NCI-H2171 treated with DMSO at 0.1 percent for 48 hours (cell line): ENCODE measurements around the gene EPB41L3.

ENCODE experiments used
- DNase-seq: peaks from one replicate; lab custom pipeline; 2025; lab: John Stamatoyannopoulos, UW

EPB41L3 gene

DNA sequence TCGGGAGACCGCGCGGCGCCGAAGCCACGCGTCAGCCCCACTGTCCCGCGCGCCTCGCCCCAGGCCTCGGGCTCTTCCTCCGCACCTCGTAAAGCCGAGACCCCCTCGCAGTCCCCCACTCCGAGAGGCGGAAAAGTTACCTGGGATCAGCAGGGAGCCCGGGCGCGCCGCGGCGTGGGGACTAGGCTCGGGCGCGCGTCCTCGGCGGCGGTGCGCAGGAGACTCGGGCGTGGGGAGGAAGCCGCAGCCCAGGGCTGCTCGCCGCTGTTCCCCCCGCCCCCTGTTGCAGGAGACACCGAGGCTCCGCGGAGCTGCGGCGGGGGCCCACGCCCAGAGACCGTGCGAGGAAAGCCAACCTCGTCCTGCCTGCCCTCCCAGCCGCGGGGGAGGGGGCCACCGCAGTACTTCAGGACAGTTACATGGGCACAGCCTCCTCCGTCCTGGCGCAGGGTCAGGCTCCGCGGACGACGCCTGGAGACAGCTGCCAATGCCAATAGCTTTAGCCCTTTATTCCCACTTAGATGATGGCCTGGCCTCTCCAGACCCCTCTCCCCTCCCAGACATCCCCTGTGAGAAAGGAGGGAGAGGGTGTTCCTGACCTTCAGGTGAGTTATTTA is at the start of gene EPB41L3:
Gene EPB41L3 (minus strand): TSS at position 225 of the 617 bp plus-strand sequence. CDS start 54,814 bp downstream, outside the sequence.
- peak; percentile 58 for DNase-seq

DNA sequence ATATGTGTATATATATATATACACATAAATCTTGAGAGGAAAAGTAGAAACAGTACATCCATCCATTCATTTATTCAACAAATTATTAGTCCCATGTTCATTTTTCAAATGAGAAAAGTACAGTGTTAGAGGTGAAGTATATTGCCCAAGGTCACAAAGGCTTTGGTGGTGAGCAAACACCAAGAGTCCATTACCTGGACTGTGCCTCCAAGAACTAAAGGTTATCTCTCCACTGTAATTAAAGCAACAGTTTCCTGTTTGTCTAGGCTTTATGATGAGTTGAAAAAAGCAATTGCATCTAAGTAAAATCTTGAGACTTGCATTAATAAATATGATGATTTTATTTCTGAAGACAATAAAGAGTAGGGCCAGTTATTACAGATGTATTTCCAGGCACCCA is 44.7 kb upstream of the EPB41L3 start:
- no peak for DNase-seq

DNA sequence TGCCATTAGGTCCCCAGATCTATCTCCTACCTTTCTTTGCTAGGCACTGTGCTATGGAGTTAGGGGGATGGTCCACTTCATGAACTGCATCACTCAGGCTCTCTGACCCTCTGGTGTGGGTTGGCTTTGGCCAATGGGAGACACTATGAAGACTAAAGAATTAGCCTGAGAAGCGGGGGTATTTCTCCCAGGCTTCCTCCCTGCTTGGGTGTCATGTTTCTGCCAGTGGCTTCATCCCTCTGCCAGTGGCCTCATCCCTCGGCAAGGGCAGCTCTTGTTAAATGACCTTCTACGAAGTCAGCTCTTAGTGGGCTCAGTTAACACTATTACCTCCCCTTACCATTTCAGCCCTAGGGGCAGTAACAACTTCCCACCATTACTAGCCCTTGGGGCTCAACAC is 41.9 kb upstream of the EPB41L3 start:
- no peak for DNase-seq

GRCh38 chr18:5584746-5585417 is 41.1 kb upstream of the EPB41L3 start:
- DNase-seq, result no peak

- DNase-seq, result no peak
Observed at GRCh38 chr18:5582849-5583681, 39.3 kb upstream of the EPB41L3 start.

GRCh38 chr18:5582076-5582475 is 38.3 kb upstream of the EPB41L3 start:
- peak; percentile 9 for DNase-seq

DNA sequence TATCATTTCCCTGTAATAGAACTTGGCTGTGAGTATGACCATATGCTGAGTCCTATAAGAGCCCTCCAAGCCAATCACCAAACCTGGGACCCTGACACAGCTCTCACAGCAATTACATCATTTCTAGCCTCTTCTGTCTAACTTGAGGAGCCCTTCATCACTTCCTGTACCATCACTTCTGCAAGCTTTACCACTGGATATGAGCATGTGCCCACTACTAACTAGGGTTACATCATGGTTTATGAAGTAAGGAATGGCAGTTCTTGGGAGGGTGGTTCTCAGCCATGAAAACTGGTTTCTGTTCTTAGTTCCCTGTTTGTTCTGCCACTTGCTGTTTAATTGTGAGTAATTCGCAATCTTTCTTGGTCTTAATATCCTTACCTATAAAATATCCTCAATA is 31.0 kb upstream of the EPB41L3 start:
- DNase-seq, result no peak

GRCh38 chr18:5571666-5572065 is 27.9 kb upstream of the EPB41L3 start:
- DNase-seq, result no peak

DNA sequence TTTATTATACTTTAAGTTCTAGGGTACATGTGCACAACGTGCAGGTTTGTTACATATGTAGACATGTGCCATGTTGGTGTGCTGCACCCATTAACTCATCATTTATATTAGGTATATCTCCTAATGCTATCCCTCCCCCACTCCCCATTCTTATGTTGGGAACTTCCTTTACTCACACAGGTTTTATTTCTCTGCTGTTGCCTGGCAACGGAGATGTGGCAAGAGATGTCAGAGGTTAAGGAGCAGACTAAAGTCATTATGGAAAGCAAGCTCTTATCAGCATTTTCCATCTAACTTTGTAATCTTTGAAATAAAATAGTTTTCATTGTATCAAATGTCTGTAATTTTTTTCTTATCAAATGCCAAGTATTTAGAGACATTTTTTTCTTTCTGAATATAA is 26.8 kb upstream of the EPB41L3 start:
- peak; percentile 11 for DNase-seq

DNA sequence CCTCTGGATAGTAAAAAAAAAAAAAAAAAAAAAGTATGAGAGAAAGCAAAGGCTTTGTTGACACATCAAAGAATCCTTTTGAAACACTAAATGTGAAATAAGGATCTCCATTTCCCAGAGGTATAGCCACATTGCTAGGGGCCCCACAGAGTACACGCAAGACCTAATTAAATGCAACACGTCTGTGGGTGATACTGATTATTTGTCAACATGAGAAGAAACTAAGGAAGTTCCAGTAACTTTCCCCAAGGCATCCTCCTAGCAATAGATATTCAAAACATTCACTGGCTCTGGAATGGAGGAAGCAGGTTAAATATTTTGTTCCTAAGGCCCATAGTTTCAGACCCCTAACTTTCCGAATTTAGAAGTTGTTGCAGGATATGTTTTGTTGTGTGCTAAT is 24.6 kb upstream of the EPB41L3 start:
- no peak for DNase-seq

DNA sequence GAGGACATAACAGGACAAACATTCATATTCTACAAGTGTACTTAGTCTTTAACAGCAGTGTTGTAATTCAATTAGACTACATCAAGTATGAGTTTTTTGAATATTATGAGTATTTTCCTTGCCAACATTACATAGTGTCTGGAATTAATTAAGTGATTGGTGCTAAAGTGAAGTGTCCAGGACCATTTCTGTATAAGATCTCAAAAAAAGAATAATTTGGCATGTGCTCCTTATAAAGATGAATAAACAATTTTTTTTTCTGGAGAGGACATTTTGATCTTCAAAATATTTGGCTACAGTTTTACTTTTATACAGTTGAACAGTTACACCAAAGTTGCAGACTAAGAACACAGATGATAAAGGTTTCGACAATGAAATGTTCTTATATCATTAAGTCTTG is 15.1 kb upstream of the EPB41L3 start:
- no peak for DNase-seq

- DNase-seq, result no peak
Observed at GRCh38 chr18:5556310-5556974, 12.6 kb upstream of the EPB41L3 start.

DNA sequence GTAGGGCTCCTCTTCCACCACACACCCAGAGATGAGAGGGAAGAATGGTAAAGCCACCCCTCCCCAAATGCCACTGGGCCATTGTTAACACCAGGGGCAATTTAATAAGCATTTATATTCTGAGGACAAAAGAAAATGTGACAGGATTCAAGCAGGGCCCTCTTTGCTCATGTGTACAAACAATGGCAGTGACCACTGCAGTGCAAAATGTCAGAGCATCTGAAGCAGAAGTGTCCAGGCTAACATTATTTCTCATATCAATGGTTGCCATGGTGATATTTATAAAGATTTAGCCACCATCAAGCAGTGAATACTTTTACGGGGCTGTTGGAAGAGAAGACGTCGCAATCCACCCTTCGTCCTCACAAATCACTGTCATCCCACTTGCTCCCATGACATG is 10.8 kb upstream of the EPB41L3 start:
- no peak for DNase-seq

GRCh38 chr18:5546660-5547059 is 2.9 kb upstream of the EPB41L3 start:
- peak; percentile 65 for DNase-seq

- DNase-seq, result peak; percentile 57
Observed at GRCh38 chr18:5543036-5543680, 639 bp downstream of the EPB41L3 start.

DNA sequence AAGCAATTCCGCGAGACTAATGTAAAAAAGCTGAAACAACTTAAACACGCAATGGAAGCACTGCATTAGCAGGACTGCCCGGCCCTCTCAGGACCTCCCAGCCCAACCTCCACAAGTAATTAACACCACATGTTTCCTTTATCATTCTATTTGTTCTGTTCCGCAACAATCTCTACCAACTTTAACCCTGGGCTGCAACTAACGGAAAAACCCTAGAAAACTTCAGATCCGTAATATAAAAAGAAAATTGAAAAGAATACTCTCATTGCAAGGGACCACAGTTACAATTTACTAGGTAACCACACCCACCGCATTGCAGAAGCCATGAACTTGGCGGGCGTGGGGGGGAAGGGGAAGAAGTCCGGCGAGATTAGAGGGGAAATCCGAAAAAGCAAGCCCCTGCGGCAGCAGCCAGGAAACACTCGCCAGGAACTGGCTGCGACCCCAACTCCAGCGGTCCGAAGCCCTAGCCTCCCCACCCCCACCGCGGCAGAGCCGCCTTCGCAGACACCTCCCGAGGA is 1.2 kb downstream of the EPB41L3 start:
- DNase-seq, result peak; percentile 61

GRCh38 chr18:5541644-5542043 is 2.2 kb downstream of the EPB41L3 start:
- no peak for DNase-seq

GRCh38 chr18:5539391-5539790 is 4.4 kb downstream of the EPB41L3 start:
- no peak for DNase-seq

DNA sequence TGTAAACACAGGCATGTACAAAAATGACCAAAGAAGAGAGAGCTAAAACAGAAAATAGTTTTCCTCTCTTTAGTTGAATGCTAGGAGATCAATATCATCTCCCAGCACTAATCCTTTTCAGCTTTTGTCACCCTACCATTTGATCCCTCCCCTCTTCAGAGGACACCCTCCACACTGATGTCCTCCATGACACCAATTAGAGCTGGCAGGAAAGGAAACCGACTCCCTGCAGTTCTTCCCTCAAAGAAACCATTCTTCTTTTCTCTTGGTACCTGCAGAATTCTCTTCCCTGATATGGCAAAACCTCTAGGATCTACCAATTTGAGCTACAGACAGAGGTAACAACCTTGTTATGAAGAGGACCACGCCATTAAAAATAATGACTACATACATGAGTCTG is 5.3 kb downstream of the EPB41L3 start:
- no peak for DNase-seq

DNA sequence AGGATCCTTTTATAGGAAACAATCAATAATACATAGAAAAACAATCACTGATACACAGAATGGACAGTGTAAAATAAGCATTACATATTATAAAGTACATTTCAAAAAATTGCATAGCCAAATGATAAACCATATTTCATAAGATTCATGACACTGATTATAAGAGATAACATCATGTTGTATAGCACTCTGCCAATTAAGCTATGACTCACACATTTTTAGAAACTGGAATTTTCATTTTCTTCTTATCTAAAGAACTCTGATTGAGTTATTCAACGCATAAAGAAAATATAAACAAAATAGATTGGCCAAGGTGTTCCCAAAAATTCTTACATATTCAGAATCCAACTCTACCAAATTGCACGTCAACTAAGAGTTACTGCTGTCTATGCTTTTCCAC is 5.9 kb downstream of the EPB41L3 start:
- no peak for DNase-seq

GRCh38 chr18:5534845-5535244 is 9.0 kb downstream of the EPB41L3 start:
- DNase-seq, result no peak

GRCh38 chr18:5532066-5532465 is 11.7 kb downstream of the EPB41L3 start:
- DNase-seq, result no peak
